OCI-LY1 (cell line): ENCODE results near the gene SLC29A1.

Experiments
- CTCF ChIP-seq: fragments of 200-600 bp; sonication (generic), shearing (Covaris generic); IDR thresholded peaks from 2 replicates; pipeline ENCODE4 v1.5.1; 2017; ENCODE audit warnings: mild to moderate bottlenecking, antibody characterized with exemption, low read length, moderate library complexity, mixed read lengths
- EZH2 ChIP-seq: fragments of 200-600 bp; sonication (generic), shearing (Covaris generic); IDR thresholded peaks from 2 replicates; pipeline ENCODE4 v1.8.0; 2017; ENCODE audit warnings: borderline replicate concordance, mixed run types, mild to moderate bottlenecking, antibody characterized with exemption, low read length, moderate library complexity, mixed read lengths

GRCh38 chr6:44267252-44267651, 43.9 kb downstream of the SLC29A1 start:
- no peak for TF ChIP-seq EZH2
- no peak for TF ChIP-seq CTCF
